DND-41 (cell line): Measurements from ENCODE around the gene PTGES3.

Experiments used
- ATAC-seq: fragments of 200-7000 bp; cut with Tn5 transposase; 3 replicates; pipeline ENCODE4 v1.9.1; 2021; ENCODE audit warnings: low read depth; ENCODE audit not compliant: insufficient read depth
- DNase-seq: peaks from one replicate; pipeline ENCODE4 v3.0.0-alpha.2; 2020
- H2AFZ ChIP-seq: 2 replicates; pipeline ENCODE4 v1.6.0; 2012; ENCODE audit warnings: low read depth, low read length
- H3K27ac ChIP-seq: 2 replicates; pipeline ENCODE4 v1.5.1; 2012; ENCODE audit warnings: low read length, inconsistent platforms
- H3K27me3 ChIP-seq: fragments of 200-600 bp; sonication (generic); 2 replicates; pipeline ENCODE4 v1.6.0; 2012; ENCODE audit warnings: low read length, mild to moderate bottlenecking, inconsistent platforms; ENCODE audit not compliant: insufficient read depth, poor library complexity
- H3K36me3 ChIP-seq: 2 replicates; pipeline ENCODE4 v1.5.1; 2012; ENCODE audit warnings: low read length, inconsistent platforms; ENCODE audit not compliant: insufficient read depth
- H3K4me1 ChIP-seq: 2 replicates; pipeline ENCODE4 v1.5.1; 2012; ENCODE audit warnings: mild to moderate bottlenecking, low read length; ENCODE audit not compliant: insufficient read depth
- H3K4me2 ChIP-seq: 2 replicates; pipeline ENCODE4 v1.6.0; 2012; ENCODE audit warnings: mild to moderate bottlenecking, moderate library complexity, low read length, inconsistent platforms; ENCODE audit not compliant: insufficient read depth
- H3K4me3 ChIP-seq, 2 experiments: fragments of 200-600 bp in 1 of 2; shearing (Covaris generic) in 1 of 2; 2 replicates each; pipeline ENCODE4 v1.5.1; 2012 to 2016; ENCODE audit warnings: inconsistent platforms in 2 of 2, low read length in 2 of 2, mild to moderate bottlenecking in 2 of 2, low read depth in 1 of 2, moderate library complexity in 1 of 2
- H3K79me2 ChIP-seq: 2 replicates; pipeline ENCODE4 v1.6.0; 2012; ENCODE audit warnings: low read length, inconsistent platforms; ENCODE audit not compliant: insufficient read depth
- H3K9ac ChIP-seq: 2 replicates; pipeline ENCODE4 v1.6.0; 2012; ENCODE audit warnings: low read depth, mild to moderate bottlenecking, inconsistent platforms, low read length, moderate library complexity
- H3K9me3 ChIP-seq: 2 replicates; pipeline ENCODE4 v1.5.1; 2012; ENCODE audit warnings: low read length, moderate library complexity, mild to moderate bottlenecking, inconsistent platforms; ENCODE audit not compliant: insufficient read depth, severe bottlenecking
- H4K20me1 ChIP-seq: 2 replicates; pipeline ENCODE4 v1.6.0; 2012; ENCODE audit warnings: low read length; ENCODE audit not compliant: insufficient read depth
- CTCF ChIP-seq: IDR thresholded peaks from 2 replicates; pipeline ENCODE4 v1.5.1; 2012; ENCODE audit warnings: borderline replicate concordance, low read length, moderate library complexity, mild to moderate bottlenecking; ENCODE audit not compliant: poor library complexity, severe bottlenecking; ENCODE audit errors: extremely low read depth
- EZH2 ChIP-seq: IDR thresholded peaks from 3 replicates; pipeline ENCODE4 v1.6.1; 2012; ENCODE audit warnings: borderline replicate concordance, low read depth, mild to moderate bottlenecking, moderate library complexity, low read length, inconsistent platforms; ENCODE audit not compliant: severe bottlenecking

PTGES3 gene

GRCh38 chr12:56645717-56646446 is 42.2 kb downstream of the PTGES3 start, which contains the start of gene ATP5F1B:
ATP5F1B (minus strand) TSS chr12:56645984; CDS start chr12:56645963, 21 bp downstream.
- Histone ChIP-seq H3K27me3 (no peaks in the 10 kb centered on the region), H3K36me3 (peaks cover 47% of the 10 kb centered on the region), H3K79me2 (peaks cover 51% of the 10 kb centered on the region), H3K27ac (peak within 1 kb of the TSS; percentile 97), H3K4me1 (peaks cover 32% of the 10 kb centered on the region), H3K4me2 (peak within 1 kb of the TSS; percentile 92), H4K20me1 (peaks cover 31% of the 10 kb centered on the region), H3K4me3 (peak within 1 kb of the TSS; percentile 94 to 95), H3K9me3 (no peaks in the 10 kb centered on the region), H2AFZ (peak within 1 kb of the TSS; percentile 91), H3K9ac (peak within 1 kb of the TSS; percentile 95)
- ATAC-seq: peak; percentile 97
- peak; percentile 12 for TF ChIP-seq CTCF
- no peak for TF ChIP-seq EZH2
- DNase-seq: peak; percentile 98

GRCh38 chr12:56645201-56645716 is 42.8 kb downstream of the PTGES3 start:
- peak overlapping the region; percentile 94 to 95 for H3K4me3 ChIP-seq
- ATAC-seq (no peak), DNase-seq (peak; percentile 24)
- peaks cover 31% of the 10 kb centered on the region for H4K20me1 ChIP-seq
- no peaks in the 10 kb centered on the region for H3K27me3 ChIP-seq
- H3K9me3 ChIP-seq: no peaks in the 10 kb centered on the region
- peaks cover 53% of the 10 kb centered on the region for H3K36me3 ChIP-seq
- TF ChIP-seq EZH2 (no peak), CTCF (no peak)
- H3K9ac ChIP-seq: peak overlapping the region; percentile 95
- peaks cover 51% of the 10 kb centered on the region for H3K79me2 ChIP-seq
- H2AFZ ChIP-seq: peak overlapping the region; percentile 77
- peak overlapping the region; percentile 97 for H3K27ac ChIP-seq
- peak overlapping the region; percentile 92 for H3K4me2 ChIP-seq
- H3K4me1 ChIP-seq: peaks cover 32% of the 10 kb centered on the region

- Histone ChIP-seq H3K27ac (peak overlapping the region; percentile 97), H2AFZ (no peak overlapping the region), H3K4me2 (peak overlapping the region; percentile 92), H3K9ac (peak overlapping the region; percentile 95), H3K36me3 (peaks cover 60% of the 10 kb centered on the region), H4K20me1 (peaks cover 35% of the 10 kb centered on the region), H3K9me3 (no peaks in the 10 kb centered on the region), H3K4me1 (peaks cover 32% of the 10 kb centered on the region), H3K27me3 (no peaks in the 10 kb centered on the region), H3K79me2 (peaks cover 51% of the 10 kb centered on the region), H3K4me3 (peak overlapping the region; percentile 94 to 95)
- TF ChIP-seq CTCF (no peak), EZH2 (no peak)
- no peak for ATAC-seq
- no peak for DNase-seq
These were observed 43.4 kb downstream of the PTGES3 start for GRCh38 chr12:56644654-56645053.
